KMS-11 (cell line): Measurements from ENCODE around the gene CDX1.

Experiments used
- H2AFZ ChIP-seq: fragments of 200-600 bp; sonication (generic); 2 replicates; pipeline ENCODE4 v1.6.1; 2016; ENCODE audit warnings: antibody characterized with exemption, mixed run types, low read depth
- H3K27ac ChIP-seq: fragments of 200-600 bp; sonication (generic); 2 replicates; pipeline ENCODE4 v1.6.1; 2016; ENCODE audit warnings: mild to moderate bottlenecking, mixed run types
- H3K27me3 ChIP-seq: fragments of 200-600 bp; sonication (generic); 2 replicates; pipeline ENCODE4 v1.6.1; 2017; ENCODE audit warnings: mild to moderate bottlenecking, low read depth, mixed run types, moderate library complexity; ENCODE audit not compliant: insufficient read depth
- H3K36me3 ChIP-seq: fragments of 200-600 bp; sonication (generic); 2 replicates; pipeline ENCODE4 v1.6.1; 2017; ENCODE audit warnings: mild to moderate bottlenecking, mixed run types; ENCODE audit not compliant: insufficient read depth
- H3K4me1 ChIP-seq: fragments of 200-600 bp; sonication (generic); 2 replicates; pipeline ENCODE4 v1.6.1; 2016; ENCODE audit warnings: mild to moderate bottlenecking, low read depth, mixed run types; ENCODE audit not compliant: poor library complexity, severe bottlenecking
- H3K4me2 ChIP-seq: fragments of 200-600 bp; sonication (generic); 2 replicates; pipeline ENCODE4 v1.7.0; 2016; ENCODE audit warnings: mild to moderate bottlenecking, mixed run types
- H3K4me3 ChIP-seq: fragments of 200-600 bp; sonication (generic); IDR thresholded peaks from 2 replicates; pipeline ENCODE4 v1.6.1; 2017; ENCODE audit warnings: low read depth, low read length, mixed read lengths; ENCODE audit not compliant: insufficient read depth
- H3K79me2 ChIP-seq: fragments of 200-600 bp; sonication (generic); 2 replicates; pipeline ENCODE4 v1.6.1; 2016; ENCODE audit warnings: low read depth, mixed run types; ENCODE audit not compliant: insufficient read depth
- H3K9ac ChIP-seq: fragments of 200-600 bp; sonication (generic); 2 replicates; pipeline ENCODE4 v1.6.1; 2016; ENCODE audit warnings: mild to moderate bottlenecking, mixed run types
- H4K20me1 ChIP-seq: fragments of 200-600 bp; sonication (generic); 2 replicates; pipeline ENCODE4 v1.6.1; 2016; ENCODE audit warnings: mild to moderate bottlenecking, mixed run types; ENCODE audit not compliant: insufficient read depth
- TF ChIP-seq, protein P1 (sequence below): fragments of 200-600 bp; sonication (generic); conservative IDR thresholded peaks from 2 replicates; pipeline ENCODE4 v1.6.1; 2017; ENCODE audit warnings: low read depth, mild to moderate bottlenecking, antibody characterized with exemption, low read length, moderate library complexity, mixed read lengths

Gene CDX1

DNA sequence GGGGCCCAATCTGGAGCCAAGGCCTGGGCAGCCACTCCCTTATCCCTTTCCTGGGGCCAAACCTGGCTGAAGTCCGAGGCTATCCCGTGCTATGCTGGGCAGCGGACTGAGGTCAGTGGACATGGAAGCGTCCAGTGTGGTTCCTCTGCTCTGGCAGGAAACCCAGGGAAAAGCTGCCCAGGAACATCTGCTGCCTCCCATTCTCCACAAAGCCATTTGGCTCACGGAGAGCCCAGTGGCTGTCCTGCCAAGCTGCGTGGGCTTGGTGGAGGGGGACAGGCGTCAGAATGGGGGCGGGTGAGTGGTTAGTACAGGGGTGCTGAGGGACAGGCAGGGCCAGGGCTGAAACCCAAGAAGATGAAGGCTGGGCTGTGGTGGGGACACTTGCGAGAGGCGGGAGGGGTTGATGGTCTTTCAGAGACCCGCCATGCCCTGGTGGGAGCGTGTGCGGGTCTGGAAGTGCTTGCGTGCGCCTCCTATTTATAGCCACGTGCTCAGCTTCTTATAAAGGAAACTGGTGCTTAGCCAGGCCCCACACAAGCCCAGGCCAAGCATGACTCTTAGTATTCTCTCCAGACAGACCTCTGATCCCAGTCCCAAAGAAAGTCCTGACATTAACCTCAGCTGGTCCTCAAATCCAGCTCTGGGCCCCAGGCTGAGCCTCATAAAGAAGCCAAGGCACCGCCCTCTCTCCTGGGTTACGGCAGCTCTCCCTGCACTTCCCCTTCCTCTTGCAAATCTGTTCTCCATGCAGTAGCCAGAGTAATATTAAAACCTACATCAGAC, 13.9 kb downstream of the CDX1 start:
- Histone ChIP-seq H3K36me3 (no peaks in the 10 kb centered on the region), H3K4me1 (no peaks in the 10 kb centered on the region), H3K27ac (no peak overlapping the region), H2AFZ (no peak overlapping the region), H3K79me2 (no peaks in the 10 kb centered on the region), H3K4me3 (no peak overlapping the region), H3K27me3 (no peaks in the 10 kb centered on the region), H3K4me2 (no peak overlapping the region), H3K9ac (no peak overlapping the region), H4K20me1 (no peaks in the 10 kb centered on the region)
- TF ChIP-seq, protein P1, sequence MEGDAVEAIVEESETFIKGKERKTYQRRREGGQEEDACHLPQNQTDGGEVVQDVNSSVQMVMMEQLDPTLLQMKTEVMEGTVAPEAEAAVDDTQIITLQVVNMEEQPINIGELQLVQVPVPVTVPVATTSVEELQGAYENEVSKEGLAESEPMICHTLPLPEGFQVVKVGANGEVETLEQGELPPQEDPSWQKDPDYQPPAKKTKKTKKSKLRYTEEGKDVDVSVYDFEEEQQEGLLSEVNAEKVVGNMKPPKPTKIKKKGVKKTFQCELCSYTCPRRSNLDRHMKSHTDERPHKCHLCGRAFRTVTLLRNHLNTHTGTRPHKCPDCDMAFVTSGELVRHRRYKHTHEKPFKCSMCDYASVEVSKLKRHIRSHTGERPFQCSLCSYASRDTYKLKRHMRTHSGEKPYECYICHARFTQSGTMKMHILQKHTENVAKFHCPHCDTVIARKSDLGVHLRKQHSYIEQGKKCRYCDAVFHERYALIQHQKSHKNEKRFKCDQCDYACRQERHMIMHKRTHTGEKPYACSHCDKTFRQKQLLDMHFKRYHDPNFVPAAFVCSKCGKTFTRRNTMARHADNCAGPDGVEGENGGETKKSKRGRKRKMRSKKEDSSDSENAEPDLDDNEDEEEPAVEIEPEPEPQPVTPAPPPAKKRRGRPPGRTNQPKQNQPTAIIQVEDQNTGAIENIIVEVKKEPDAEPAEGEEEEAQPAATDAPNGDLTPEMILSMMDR: no peak

DNA sequence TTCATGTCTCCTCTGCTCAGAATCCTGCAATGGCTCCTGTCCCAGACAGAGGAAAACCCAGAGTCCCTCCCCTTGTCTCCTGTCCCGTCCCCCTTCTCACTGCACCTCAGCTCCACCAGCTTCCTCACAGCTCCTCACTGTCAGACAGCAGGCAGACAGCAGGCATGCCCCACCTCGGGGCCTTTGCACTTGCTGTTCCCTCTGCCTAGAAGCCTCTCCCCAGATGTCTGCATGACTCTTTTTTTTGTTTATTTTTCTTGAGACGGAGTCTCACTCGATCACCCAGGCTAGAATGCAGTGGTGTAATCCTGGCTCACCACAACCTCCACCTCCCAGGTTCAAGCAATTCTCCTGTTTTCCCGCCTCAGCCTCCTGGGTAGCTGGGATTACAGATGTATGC, 14.4 kb downstream of the CDX1 start:
- no peaks in the 10 kb centered on the region for H4K20me1 ChIP-seq
- H3K4me1 ChIP-seq: no peaks in the 10 kb centered on the region
- no peak overlapping the region for H3K4me3 ChIP-seq
- no peak overlapping the region for H3K9ac ChIP-seq
- no peak overlapping the region for H3K4me2 ChIP-seq
- TF ChIP-seq, protein P1: no peak
- H3K27ac ChIP-seq: no peak overlapping the region
- H2AFZ ChIP-seq: no peak overlapping the region
- H3K27me3 ChIP-seq: no peaks in the 10 kb centered on the region
- H3K36me3 ChIP-seq: no peaks in the 10 kb centered on the region
- H3K79me2 ChIP-seq: no peaks in the 10 kb centered on the region

DNA sequence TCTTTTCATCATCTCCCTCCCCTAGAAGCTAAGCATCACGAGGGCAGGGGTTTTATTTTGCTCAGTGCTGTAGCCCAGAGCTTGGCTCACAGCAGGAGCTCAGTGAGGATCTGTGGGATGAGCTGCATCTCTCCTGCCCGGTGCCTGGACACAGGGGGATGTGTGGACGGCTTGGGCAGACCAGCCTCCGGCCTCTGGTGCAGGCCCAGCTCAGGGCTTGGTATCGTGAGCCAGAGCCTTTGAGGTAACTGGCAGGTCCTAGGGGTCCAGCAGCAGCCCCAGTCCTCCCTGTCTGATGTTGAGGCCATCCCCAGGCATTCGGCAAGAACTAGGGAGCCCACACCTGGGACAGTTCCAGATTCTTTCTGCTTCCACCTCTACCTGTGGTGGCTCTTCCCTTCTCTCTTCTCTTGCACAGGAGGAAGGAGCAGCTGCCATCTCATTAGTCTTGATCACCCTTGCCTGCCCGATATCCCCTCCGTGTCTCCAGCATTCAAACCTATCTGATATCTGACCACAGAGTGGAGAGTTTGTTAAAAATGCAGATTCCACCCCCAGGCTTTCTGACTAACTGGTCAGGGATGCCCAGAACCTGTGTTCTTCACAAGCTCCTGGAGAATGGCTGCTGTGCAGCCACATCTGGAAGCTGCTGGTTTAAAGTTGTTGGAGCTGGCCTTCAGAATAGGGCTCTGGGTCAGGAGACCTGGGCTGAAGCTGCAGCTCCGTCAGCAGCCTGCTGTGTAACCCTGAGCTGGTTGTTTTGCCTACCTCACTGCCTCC, 15.4 kb downstream of the CDX1 start:
- Histone ChIP-seq H3K4me2 (no peak overlapping the region), H3K27me3 (no peaks in the 10 kb centered on the region), H3K4me1 (no peaks in the 10 kb centered on the region), H3K4me3 (no peak overlapping the region), H3K79me2 (no peaks in the 10 kb centered on the region), H3K9ac (no peak overlapping the region), H2AFZ (no peak overlapping the region), H3K27ac (no peak overlapping the region), H3K36me3 (no peaks in the 10 kb centered on the region), H4K20me1 (no peaks in the 10 kb centered on the region)
- TF ChIP-seq, protein P1: no peak

DNA sequence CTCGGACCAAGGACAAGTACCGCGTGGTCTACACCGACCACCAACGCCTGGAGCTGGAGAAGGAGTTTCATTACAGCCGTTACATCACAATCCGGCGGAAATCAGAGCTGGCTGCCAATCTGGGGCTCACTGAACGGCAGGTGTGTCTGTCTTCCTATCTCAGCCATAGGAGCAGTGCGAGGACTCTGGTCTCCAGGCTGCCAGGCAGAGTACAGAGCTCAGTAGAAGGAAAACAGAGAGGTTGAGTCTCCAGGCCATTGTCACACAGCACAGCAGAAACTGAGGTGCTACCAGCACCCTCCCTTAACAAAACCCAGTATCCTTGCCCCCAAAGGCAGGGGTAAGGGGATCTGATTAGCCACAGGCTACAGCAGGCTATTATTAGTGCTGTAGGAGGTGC, 16.2 kb downstream of the CDX1 start:
- Histone ChIP-seq H3K27me3 (no peaks in the 10 kb centered on the region), H3K9ac (no peak overlapping the region), H3K4me3 (no peak overlapping the region), H3K36me3 (no peaks in the 10 kb centered on the region), H3K79me2 (no peaks in the 10 kb centered on the region), H2AFZ (no peak overlapping the region), H3K4me2 (no peak overlapping the region), H3K27ac (no peak overlapping the region), H3K4me1 (no peaks in the 10 kb centered on the region), H4K20me1 (no peaks in the 10 kb centered on the region)
- TF ChIP-seq, protein P1: no peak
